ENCODE data around the gene QSOX2.

The QSOX2 gene

GRCh38 chr9:136190237-136190601, 55.4 kb downstream of the QSOX2 start:
- DNase-seq (ENCODE audit: low spot score): no peak

- no peak for DNase-seq (ENCODE audit: low spot score)
Measured at GRCh38 chr9:136189394-136190236, 56.0 kb downstream of the QSOX2 start.

GRCh38 chr9:136187683-136188586, 57.7 kb downstream of the QSOX2 start:
- DNase-seq (ENCODE audit: low spot score): no peak

DNA sequence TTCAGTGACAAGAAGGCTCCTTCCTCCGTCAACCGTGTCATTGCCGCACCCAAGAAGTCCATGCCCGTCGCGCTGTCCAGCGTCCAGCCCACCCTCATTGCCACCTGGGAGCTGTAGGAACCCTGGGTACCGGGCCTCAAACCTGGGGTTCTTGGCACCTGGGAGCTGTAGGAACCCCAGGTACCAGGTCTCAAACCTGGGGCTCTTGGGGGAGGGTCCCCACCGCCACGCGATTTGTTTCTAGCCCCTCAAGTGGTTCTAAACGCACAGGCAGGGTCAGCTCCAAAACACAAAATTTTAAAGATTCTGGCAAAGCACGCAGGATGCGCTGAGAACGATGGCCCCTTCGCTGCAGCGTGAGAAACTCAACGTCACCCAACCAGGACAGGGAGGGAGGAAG, 58.4 kb downstream of the QSOX2 start:
- DNase-seq (ENCODE audit: low spot score): no peak

DNA sequence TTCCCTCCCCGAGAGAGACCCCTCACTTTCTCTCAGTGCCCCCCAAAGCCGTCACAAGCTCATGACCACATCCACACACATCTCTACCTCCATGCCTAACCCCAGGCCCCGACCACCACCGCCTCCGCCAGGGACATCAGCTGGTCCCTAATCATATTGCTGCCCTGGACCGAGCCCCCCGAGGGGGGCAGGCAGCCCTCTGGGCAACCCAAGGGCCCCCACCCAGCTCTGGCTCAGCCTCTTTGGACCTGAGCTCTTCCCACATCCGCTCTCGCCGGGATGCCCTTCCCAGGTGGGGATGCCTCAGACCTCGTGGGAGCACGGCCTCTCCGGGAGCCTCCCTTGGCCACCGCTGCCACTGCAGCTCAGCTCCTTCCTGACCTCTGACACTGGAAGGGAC, 59.2 kb downstream of the QSOX2 start:
- no peak for DNase-seq (ENCODE audit: low spot score)

DNA sequence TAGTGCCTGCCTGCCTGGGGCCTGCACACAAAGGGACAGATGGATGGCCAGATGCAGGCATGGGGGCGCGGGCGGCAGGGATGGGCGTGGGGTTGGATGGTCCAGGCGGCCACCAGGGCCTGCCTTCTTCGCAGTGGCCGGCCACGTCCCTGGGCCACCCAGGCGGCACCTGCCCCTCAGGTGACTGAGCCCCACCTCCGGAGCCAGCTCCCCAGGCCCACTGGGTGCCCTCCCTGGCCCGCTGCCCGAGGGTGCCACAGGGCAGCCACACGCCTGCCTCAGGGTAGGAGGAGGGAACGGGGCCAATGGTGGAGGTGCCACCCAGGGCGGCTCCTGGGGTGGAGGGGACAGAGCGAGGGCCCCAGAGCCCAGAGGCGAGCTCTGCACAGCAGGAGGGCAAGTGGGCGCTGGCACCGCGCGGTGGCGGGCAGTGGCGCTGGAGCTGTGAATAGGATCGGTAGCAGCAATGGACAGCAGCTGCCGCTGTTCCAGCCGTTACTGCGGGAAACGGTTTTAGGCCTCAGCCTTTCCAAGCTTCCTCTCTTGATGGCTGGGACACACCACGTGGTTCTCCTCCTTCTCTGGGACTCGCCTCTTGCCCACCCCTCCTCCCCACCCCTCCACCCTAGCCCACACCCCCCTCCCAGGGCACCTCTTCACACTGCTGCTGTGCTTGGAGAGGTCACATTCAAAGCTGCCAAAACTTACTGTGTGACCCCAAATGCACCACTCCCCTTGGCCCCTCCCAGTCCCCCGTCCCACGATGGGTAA, 59.8 kb downstream of the QSOX2 start:
- no peak for DNase-seq (ENCODE audit: low spot score)

DNA sequence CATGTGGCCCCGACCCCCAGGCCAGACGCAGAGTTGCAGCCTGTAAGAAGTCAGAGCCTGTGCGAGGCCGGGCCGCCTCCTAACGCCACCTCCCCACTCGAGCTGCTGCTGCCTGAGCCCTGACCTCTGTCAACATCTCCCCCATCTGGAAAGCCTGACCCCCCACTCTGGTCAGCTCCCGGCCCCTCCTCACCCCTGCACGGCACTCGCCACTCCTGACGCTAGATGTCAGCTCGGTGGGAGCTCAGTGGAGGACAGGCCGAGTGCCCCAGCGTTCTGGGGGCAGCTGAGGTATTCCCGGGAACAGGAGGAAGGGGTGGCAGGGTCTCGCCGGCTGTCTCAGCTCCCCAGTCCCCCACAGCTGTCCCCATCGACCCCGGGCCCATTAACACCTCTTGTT, 60.5 kb downstream of the QSOX2 start:
- no peak for DNase-seq (ENCODE audit: low spot score)

- no peak for DNase-seq (ENCODE audit: low spot score)
Measured at GRCh38 chr9:136182850-136183422, 62.7 kb downstream of the QSOX2 start.

DNA sequence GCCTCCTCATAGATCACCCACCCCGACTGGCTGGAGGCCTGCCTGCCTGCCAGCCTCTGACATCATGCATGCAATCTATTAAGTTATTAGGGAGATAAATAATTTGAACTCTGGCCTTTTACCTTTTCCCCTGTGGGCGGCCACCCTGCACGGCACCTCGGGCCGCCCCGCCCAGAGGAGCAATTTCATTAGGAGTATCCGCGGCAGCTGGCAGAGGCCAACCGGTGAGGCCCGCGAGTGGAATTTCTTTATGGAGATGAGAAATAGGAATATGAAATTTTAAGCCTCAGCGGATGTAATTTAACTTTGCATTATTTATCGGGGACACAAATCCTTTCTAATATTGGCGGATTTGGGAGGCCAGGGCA, 63.2 kb downstream of the QSOX2 start:
- DNase-seq (ENCODE audit: low spot score): no peak

- DNase-seq (ENCODE audit: low spot score): no peak
Measured at GRCh38 chr9:136181784-136182419, 63.7 kb downstream of the QSOX2 start.

GRCh38 chr9:136180586-136180985, 65.0 kb downstream of the QSOX2 start:
- DNase-seq (ENCODE audit: low spot score): no peak

DNA sequence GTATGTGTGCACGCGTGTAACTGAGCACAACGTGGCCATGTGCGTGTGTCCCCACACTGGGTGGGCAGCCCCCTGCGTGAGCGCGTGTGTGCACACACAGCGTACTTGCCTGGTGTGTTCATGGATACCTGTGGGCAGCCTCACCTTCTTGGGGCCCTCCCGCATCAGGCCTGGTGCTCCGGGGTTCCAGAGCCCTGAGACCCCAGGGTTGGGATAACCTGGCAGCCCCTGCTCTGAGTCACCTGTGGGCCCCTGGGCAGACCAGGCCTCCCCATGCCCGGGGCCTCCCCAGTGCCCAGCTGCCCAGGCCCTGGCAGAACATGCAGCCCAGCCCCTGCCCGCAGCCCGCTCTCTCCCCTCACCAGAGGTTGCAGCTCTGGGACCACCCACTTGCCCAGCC, 65.9 kb downstream of the QSOX2 start:
- DNase-seq (ENCODE audit: low spot score): no peak

- DNase-seq (ENCODE audit: low spot score): no peak
Measured at GRCh38 chr9:136179101-136179616, 66.5 kb downstream of the QSOX2 start.

GRCh38 chr9:136178773-136179075, 66.9 kb downstream of the QSOX2 start:
- DNase-seq (ENCODE audit: low spot score): no peak

DNA sequence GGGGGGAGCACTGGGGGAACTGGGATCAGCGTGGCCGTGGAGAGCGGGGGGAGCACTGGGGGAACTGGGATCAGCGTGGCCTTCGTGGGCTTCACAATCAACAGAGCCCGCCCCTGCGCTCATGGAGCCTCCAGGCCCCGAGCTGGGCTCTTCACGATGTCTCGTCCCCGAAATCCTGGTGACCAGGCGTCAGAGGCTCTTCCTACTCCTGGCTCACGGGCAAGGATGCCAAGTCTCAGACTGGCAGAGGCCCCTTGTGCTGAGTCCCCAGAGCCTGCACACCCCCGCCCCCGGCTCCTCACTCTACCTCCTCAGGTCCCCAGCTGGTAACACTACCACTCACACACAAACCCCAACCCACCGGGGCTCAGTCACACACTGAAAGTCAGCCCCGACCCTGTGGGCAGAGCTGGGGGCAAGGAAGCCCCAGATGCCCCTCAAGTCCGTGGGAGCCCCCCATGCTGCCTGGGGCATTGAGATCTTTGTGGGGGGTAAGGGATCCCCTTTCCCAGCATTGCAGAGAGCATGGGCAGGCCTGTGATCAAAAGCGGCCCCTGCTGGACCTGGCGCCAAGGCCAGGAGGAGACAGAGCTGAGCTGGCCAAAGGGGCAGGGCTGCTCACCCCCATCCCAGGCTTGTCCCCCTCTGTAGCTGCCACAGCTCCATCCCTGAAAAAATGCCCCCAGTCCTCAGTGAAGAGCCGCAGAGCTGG, 67.4 kb downstream of the QSOX2 start:
- DNase-seq (ENCODE audit: low spot score): no peak

DNA sequence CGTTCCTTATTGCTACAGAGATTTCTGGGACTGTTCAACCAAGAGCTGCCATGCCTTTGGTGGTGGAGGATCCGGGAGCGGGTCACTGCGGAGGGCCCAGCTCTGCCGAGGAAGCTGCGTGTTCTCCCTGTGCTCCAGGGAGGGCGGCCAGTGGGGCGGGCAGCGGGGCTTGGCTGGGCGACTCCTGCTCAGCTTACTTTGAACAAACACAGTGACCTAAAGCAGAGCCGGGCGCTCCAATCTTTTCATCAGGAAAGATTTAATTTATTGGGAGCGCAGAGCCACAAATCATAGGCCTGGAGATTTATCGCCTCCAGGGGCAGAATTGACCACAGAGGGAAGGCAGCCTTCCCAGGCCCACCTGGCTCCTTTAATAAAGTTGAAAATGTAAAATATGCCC, 68.4 kb downstream of the QSOX2 start:
- DNase-seq (ENCODE audit: low spot score): no peak

DNA sequence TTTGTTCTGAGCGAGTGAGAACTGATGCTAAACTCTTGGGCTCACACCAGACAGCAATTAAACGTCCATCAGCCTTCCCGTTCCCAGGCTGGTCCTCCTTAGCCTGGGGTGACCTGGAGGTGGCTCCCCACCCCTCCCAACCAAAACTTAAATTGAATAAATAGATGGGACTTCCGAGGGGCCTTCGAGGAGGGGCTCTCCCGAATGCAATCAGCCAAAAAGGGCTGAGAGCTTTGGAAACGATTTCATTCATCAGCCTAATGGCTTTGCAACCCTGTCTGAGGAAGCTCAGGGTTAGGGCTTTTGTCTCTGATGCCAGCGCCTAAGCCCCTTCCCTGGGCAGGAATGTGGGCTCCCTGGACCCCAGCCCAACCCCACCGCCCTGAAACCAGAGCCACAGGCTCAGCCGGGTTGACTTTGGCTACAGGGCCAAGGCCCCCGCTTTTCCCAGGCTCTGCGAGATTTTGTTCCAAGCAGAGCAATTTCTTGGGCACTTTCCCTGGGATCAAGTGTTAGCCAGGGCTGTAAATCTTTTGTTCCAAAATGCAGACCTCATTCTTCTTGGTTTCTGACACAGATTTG, 69.9 kb downstream of the QSOX2 start:
- DNase-seq (ENCODE audit: low spot score): no peak

DNA sequence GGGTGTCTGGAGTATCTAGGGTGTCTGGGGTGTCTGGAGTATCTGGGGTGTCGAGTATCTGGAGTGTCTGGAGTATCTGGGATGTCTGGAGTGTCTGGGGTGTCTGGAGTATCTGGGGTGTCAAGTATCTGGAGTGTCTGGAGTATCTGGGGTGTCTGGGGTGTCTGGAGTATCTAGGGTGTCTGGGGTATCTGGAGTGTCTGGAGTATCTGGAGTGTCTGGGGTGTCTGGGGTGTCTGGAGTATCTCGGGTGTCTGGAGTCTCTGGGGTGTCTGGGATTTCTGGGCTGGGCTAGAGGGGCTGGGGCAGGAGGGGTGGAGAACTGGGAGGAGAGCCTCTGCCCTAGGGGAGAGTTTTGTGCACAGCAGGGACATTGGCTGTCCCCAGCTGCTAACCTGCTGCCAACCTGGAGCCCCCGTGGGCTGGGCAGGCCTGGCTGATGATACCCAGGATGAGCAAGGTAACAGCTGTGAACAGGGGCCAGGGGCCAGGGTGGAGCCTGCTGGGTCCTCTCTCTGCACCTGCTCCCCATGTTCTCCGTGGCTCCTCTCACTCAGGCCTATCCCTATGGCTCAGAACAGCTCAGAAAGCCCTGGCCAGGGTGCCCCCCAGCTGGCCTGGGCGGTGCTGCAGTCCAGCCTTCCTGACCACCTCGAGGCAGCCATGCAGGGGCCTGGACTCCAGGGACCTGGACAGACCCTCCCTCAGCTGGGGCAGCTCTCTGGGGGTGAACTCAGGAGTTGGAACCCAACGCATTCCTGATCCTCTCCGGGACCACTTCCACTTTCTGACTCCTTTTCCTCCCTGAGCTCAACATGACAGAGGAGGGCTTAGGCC, 70.6 kb downstream of the QSOX2 start:
- DNase-seq (ENCODE audit: low spot score): no peak

DNA sequence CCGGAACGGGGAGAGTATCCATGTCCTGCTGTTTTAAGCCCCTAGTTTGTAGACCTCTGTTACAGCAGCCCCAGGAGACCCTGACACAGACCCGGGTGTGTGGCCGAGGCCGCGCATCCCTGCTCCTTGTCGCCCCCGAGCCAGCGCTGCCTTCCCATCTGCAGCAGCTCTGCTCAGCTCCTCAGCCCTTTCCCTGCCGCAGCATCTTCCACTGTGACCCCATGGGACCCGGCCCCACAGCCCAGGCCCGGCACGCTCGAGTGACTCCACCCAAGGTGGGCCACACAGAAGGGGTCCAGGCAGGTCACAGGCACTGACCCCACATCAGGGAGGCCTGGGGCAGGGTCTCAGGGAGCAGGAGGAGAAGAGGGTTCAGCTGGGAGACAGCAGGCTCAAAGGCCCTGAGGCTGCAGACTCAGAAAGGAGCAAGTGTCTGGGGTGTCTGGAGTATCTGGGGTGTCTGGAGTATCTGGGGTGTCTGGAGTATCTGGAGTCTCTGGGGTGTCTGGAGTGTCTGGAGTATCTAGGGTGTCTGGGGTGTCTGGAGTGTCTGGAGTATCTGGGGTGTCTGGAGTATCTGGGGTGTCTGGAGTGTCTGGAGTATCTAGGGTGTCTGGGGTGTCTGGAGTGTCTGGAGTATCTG, 71.8 kb downstream of the QSOX2 start:
- DNase-seq (ENCODE audit: low spot score): no peak
